HG02884 (cell line): ENCODE results near the gene DOP1A.

Source experiments
- ATAC-seq: cut with Tn5 transposase; IDR thresholded peaks from one replicate; pipeline ENCODE4 v1.9.1; 2021; ENCODE audit warnings: mild to moderate bottlenecking, moderate library complexity; ENCODE audit not compliant: unreplicated experiment

The DOP1A gene, protein sequence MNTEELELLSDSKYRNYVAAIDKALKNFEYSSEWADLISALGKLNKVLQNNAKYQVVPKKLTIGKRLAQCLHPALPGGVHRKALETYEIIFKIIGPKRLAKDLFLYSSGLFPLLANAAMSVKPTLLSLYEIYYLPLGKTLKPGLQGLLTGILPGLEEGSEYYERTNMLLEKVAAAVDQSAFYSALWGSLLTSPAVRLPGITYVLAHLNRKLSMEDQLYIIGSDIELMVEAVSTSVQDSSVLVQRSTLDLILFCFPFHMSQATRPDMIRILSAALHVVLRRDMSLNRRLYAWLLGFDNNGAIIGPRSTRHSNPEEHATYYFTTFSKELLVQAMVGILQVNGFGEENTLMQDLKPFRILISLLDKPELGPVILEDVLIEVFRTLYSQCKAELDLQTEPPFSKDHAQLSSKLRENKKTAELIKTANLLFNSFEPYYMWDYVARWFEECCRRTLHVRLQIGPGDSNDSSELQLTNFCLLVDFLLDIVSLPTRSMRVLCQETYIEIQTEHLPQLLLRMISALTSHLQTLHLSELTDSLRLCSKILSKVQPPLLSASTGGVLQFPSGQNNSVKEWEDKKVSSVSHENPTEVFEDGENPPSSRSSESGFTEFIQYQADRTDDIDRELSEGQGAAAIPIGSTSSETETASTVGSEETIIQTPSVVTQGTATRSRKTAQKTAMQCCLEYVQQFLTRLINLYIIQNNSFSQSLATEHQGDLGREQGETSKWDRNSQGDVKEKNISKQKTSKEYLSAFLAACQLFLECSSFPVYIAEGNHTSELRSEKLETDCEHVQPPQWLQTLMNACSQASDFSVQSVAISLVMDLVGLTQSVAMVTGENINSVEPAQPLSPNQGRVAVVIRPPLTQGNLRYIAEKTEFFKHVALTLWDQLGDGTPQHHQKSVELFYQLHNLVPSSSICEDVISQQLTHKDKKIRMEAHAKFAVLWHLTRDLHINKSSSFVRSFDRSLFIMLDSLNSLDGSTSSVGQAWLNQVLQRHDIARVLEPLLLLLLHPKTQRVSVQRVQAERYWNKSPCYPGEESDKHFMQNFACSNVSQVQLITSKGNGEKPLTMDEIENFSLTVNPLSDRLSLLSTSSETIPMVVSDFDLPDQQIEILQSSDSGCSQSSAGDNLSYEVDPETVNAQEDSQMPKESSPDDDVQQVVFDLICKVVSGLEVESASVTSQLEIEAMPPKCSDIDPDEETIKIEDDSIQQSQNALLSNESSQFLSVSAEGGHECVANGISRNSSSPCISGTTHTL (N-terminal part only)

GRCh38 chr6:83067448-83068439 is at the start of gene DOP1A:
Gene DOP1A (plus strand): TSS chr6:83067671. CDS start chr6:83096978, 29,307 bp downstream.
- peak; percentile 77 for ATAC-seq

GRCh38 chr6:83019741-83020140 is 47.7 kb upstream of the DOP1A start:
- no peak for ATAC-seq

- ATAC-seq, result no peak
Measured at GRCh38 chr6:83031689-83032088, 35.8 kb upstream of the DOP1A start.

GRCh38 chr6:83038246-83038645 is 29.2 kb upstream of the DOP1A start:
- ATAC-seq, result no peak

DNA sequence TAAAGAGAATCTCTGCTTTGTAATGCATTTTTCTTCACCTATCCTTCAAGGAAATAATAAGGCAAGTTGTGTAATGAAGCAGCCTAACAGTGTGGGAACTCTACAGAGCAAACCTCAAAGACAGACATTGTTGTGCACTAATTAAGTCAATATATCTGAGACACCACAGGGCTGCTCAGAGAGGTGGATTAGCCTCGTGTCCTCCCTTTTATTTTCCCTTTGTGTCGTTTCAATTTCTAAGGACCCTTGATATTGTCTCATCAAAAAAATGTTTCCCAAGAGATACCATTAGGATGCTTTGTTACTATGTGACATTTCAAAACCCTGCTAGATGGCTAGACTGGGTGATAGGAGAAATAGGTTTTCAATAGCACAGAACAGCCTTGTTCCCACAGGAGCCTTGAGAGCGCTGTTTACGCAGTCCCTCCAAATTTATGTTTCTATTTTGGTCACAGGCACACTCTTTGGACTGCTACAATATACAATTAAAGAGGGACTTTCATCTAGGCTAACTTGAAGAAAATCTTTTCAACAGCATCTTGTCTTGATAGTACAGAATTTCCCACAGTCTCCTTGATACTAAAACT is 24.9 kb upstream of the DOP1A start:
- no peak for ATAC-seq

- ATAC-seq, result no peak
Measured at GRCh38 chr6:83044091-83044768, 23.2 kb upstream of the DOP1A start.

DNA sequence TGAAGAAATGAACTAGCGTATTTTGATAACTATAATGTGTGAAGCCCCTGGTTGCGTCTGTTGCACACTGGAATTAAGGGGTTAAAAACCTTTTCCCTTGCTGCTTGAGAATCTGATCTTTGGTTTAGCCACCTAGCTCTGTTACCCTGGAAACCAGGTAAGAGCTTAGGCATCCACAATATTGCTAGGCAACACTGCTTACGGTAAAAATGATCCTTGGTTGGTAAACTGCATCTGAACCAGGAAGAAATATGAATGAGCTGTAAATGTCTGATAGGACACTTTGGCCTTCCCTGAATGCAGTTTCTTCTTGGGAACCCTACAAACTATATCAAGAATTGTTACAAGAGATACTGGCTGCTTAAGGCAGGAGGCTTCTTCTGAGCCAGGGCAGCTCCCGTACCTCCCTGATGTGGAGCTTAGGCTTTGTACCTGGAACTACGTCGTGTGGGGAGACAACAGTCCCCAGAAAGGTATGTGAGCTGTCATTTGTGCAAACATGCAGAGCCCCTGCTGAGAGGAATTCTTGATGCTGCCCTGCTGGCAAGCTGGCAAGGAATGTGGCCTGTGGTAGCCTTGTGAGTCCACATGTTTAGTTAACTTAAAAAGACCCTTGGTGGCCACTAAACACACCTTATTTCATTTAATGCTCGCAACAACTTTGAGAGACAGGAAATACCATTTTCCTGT is 20.3 kb upstream of the DOP1A start:
- no peak for ATAC-seq

- no peak for ATAC-seq
Measured at GRCh38 chr6:83051377-83052172, 15.9 kb upstream of the DOP1A start.

GRCh38 chr6:83053678-83054077 is 13.8 kb upstream of the DOP1A start:
- no peak for ATAC-seq

GRCh38 chr6:83055366-83055964 is 12.0 kb upstream of the DOP1A start:
- ATAC-seq, result no peak

DNA sequence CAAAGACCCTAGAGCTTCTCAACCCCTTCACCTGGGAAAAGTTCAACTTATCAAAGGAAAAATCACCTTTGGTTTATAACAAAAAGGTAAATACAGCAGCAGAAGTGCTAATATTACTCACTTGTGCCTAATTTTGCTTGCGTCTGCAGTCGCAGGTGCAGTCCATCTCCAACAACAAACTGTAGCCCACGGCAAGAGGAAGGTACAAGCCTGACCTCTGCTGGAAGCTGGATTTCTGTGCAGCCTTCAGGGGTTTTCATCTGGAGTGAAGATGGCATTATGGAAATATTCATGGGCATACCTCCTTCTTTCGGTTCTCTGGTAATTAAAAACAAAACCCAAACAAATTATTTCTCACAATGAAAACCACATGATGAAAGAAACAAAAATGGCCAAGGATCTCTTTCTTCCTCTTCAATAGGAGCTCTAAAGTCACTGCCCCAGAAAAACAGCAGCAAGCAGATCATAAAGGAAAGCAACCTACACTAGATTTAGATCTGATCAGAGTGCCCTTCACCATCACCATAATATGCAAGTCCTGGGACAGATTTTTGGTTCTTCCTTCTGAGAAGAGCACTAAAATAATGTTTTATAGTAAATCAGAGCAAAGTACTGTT is 9.7 kb upstream of the DOP1A start:
- ATAC-seq, result peak; percentile 91

GRCh38 chr6:83061190-83061589 is 6.3 kb upstream of the DOP1A start:
- no peak for ATAC-seq

GRCh38 chr6:83062225-83062624 is 5.2 kb upstream of the DOP1A start:
- no peak for ATAC-seq

GRCh38 chr6:83065511-83066192 is 1.8 kb upstream of the DOP1A start, which contains the start of gene UBE3D:
Gene UBE3D (minus strand): TSS chr6:83065841. CDS start chr6:83065718, 123 bp downstream.
- peak; percentile 59 for ATAC-seq

- no peak for ATAC-seq
Measured at GRCh38 chr6:83068616-83069015, 1.1 kb downstream of the DOP1A start.

- no peak for ATAC-seq
Measured at GRCh38 chr6:83069633-83070032, 2.2 kb downstream of the DOP1A start.
